ENCODE measurements around the gene SMIM21. TPM values are rescaled to one million over a fixed set of nuclear protein-coding genes. Genes with fewer than 3 reads are reported as not detected.

Gene SMIM21
- not detected for total RNA-seq

DNA sequence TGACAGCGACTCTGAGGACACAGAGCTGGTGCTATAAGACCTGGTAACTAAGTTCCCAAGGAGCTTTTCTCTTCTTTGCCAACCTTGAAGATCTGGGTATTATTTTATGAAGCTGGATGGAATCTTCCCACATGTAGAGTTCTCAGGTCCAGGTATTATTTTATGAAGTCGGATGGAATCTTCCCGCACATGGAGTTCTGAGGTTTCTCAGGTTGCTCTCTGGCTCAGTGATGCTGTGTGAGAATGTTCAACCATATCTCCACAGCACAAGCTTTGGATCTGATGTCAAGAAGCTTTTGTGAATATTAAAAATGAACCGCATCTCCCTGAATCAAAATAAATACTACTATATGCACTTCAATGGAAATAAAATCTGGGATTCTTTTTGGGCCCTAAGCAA lies at the start of gene SMIM21:
Gene SMIM21 (minus strand): TSS at position 101 of the 400 bp plus-strand sequence. CDS start 140 bp downstream, outside the sequence.
- H3K36me3 Mint-ChIP-seq, result no peaks in the 10 kb centered on the region
- DNase-seq, result no peak
- ATAC-seq (ENCODE audit: low read depth), result no peak
- no peak within 1 kb of the TSS for H3K4me3 Mint-ChIP-seq
- no peaks in the 10 kb centered on the region for H3K9me3 Mint-ChIP-seq
- POLR2A ChIA-PET, result interaction anchor here (0.5 kb wide), 1 partner anchor 1234 kb away, joined by 7 read pairs; no protein-coding TSS in a partner anchor
- no peak within 1 kb of the TSS for H3K27ac Mint-ChIP-seq
- H3K4me1 Mint-ChIP-seq, result no peaks in the 10 kb centered on the region
- H3K27me3 Mint-ChIP-seq, result peaks cover 17% of the 10 kb centered on the region

DNA sequence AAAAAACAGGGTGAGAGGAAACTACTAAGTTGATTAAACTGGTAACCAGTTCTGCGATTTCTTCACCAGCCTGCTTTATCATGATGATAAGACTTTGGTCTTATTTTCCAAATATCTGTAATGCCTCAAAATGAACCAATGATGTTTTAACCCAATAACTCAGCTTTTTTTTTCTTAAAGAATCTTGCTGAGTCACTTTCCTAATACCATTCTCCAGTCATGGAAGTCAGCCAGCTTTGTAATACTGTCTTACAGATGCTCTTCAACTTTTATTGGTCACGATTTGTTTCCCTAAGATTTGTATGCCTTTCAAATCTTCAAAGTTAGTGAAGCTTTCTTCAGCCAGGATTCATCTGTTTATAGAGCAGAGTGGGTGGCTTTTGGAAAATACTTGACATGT lies 47.7 kb upstream of the SMIM21 start:
- ATAC-seq (ENCODE audit: low read depth), result no peak
- no peak for DNase-seq
- H3K9me3 Mint-ChIP-seq, result no peaks in the 10 kb centered on the region
- H3K4me1 Mint-ChIP-seq, result no peaks in the 10 kb centered on the region
- peaks cover 4% of the 10 kb centered on the region for H3K27me3 Mint-ChIP-seq
- H3K36me3 Mint-ChIP-seq, result no peaks in the 10 kb centered on the region
- H3K27ac Mint-ChIP-seq, result no peak overlapping the region
- H3K4me3 Mint-ChIP-seq, result no peak overlapping the region
- POLR2A ChIA-PET, result no interaction called here

DNA sequence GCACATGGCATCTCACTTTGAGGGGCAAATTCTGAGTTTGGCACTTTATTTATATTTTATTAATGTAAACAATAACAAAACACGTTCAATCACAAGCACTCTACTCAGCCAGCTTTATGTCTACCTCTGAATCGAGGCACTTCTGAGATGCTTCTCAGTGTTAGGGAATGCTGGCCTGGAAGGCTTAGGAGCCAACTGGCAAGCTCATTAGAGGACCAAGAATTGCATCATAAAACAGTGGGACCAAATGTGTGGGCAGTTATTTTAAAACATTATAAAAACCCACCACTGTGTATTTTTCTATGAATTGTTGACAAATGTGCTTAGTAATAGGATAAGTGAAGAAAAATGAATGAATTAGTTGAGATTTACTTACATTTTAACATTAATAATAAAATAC lies 46.8 kb upstream of the SMIM21 start:
- no peaks in the 10 kb centered on the region for H3K4me1 Mint-ChIP-seq
- POLR2A ChIA-PET, result no interaction called here
- H3K36me3 Mint-ChIP-seq, result no peaks in the 10 kb centered on the region
- H3K9me3 Mint-ChIP-seq, result no peaks in the 10 kb centered on the region
- peaks cover 4% of the 10 kb centered on the region for H3K27me3 Mint-ChIP-seq
- no peak overlapping the region for H3K27ac Mint-ChIP-seq
- DNase-seq, result no peak
- H3K4me3 Mint-ChIP-seq, result no peak overlapping the region
- ATAC-seq (ENCODE audit: low read depth), result no peak

DNA sequence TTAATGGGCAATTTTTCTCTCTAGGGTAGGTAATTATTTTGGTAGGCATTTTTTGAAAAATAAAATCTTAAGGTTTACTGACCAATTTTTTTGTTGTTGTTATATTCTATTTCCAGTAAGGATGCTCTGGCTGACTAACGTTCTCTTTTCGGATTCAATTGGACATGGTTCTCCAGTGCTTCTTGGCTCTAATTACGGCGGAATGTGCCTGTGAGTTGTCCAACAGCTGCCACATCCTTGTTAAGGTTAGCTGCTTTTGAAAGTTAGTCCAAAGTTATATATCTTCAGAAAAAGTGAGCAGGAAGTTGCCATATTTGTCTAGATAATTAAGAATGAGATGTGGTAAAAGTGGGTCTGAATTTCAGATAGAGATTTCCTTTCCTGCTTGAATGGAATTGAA lies 45.8 kb upstream of the SMIM21 start:
- H3K27me3 Mint-ChIP-seq, result peaks cover 3% of the 10 kb centered on the region
- POLR2A ChIA-PET, result no interaction called here
- H3K4me1 Mint-ChIP-seq, result no peaks in the 10 kb centered on the region
- no peaks in the 10 kb centered on the region for H3K9me3 Mint-ChIP-seq
- no peak overlapping the region for H3K4me3 Mint-ChIP-seq
- ATAC-seq (ENCODE audit: low read depth) (no peak), DNase-seq (no peak)
- H3K36me3 Mint-ChIP-seq, result no peaks in the 10 kb centered on the region
- no peak overlapping the region for H3K27ac Mint-ChIP-seq

DNA sequence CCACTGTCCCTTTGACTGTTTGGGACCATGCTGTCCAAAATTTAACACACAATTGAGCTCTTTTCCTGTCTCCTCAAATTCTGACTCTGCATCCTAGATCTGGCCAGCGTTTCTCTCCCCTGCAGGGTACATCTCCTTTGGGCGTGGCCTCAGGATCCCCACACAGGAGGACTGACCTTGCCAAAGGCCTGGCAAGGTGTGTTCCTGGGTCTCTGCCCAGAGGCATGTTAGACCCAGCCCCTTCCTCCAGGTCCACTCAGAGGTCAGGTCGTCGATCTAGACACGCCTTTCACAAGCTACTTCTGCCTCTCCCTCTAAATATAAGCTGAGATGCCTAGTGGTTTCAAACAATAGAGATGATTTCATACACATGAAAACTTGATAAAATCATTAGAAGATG lies 45.4 kb upstream of the SMIM21 start:
- H3K4me3 Mint-ChIP-seq, result no peak overlapping the region
- no peak overlapping the region for H3K27ac Mint-ChIP-seq
- ATAC-seq (ENCODE audit: low read depth) (no peak), DNase-seq (no peak)
- peaks cover 2% of the 10 kb centered on the region for H3K27me3 Mint-ChIP-seq
- no peaks in the 10 kb centered on the region for H3K9me3 Mint-ChIP-seq
- POLR2A ChIA-PET, result no interaction called here
- H3K4me1 Mint-ChIP-seq, result no peaks in the 10 kb centered on the region
- H3K36me3 Mint-ChIP-seq, result no peaks in the 10 kb centered on the region

DNA sequence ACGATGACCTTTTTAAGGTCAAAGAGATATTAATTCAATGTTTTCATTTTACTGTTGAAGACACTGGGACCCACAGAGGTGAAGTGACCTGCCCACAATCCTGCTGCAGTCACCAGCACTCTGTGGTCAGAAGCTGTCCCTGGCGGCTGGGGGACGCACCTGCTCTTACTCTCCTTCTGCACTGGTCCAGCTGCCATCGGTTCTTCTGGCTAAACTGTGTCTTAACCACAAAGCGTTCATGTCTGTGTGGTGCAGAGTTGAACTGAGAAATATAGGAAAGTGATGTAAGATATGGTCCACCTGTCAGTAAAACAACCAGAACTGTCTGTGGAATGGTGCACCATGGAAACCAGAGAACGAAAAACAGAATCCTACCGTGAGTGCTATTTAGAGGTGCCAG lies 44.9 kb upstream of the SMIM21 start:
- Mint-ChIP-seq H3K36me3 (no peaks in the 10 kb centered on the region), H3K9me3 (no peaks in the 10 kb centered on the region), H3K4me3 (no peak overlapping the region), H3K27me3 (peaks cover 2% of the 10 kb centered on the region), H3K27ac (no peak overlapping the region), H3K4me1 (no peaks in the 10 kb centered on the region)
- no peak for ATAC-seq (ENCODE audit: low read depth)
- POLR2A ChIA-PET, result no interaction called here
- DNase-seq, result no peak

DNA sequence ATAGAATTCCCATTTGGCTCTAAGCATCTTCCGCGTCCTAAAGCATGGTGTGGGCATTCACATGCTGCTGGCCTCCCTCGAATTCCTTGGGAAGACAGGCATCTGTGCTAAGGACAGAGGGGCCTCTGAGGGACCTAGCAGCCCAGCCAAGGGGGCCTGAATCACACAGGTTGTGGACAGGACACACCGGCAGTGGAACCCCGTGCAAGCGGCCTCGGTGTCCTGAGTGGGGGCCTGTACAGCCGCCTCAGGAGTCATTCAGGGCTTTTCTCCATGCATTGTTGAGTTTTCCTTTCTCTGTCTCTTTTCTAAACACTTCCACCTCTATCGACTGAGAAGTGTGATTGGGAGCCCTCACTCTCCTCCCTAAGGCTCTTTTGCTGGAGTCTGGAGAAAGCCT lies 44.3 kb upstream of the SMIM21 start:
- no peak overlapping the region for H3K4me3 Mint-ChIP-seq
- ATAC-seq (ENCODE audit: low read depth), result no peak
- H3K4me1 Mint-ChIP-seq, result no peaks in the 10 kb centered on the region

DNA sequence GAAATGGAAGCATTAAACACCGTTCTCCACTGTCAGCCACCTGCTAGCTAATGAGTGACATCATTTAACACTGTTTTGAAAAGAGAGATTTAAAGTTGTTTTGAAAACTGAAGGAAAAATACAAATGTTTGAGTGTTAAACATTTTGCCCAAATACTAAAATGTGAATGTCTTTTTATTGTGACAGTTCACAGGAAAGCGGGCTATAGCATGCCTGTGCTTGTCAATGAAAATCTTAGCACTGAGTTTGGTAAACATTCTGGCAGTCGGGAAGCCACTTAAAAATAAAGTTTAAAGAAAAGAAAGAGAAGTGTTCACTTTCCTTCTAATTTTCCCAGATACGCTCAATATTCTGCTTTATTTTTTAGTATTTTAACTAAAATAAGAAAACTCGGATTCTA lies 40.3 kb upstream of the SMIM21 start:
- Mint-ChIP-seq H3K4me1 (no peaks in the 10 kb centered on the region), H3K4me3 (no peak overlapping the region), H3K36me3 (no peaks in the 10 kb centered on the region), H3K27ac (no peak overlapping the region), H3K9me3 (no peaks in the 10 kb centered on the region), H3K27me3 (peaks cover 2% of the 10 kb centered on the region)
- POLR2A ChIA-PET, result no interaction called here
- no peak for DNase-seq
- no peak for ATAC-seq (ENCODE audit: low read depth)

More for the DNA sequence above, 44.3 kb upstream of the SMIM21 start:
- H3K27me3 Mint-ChIP-seq, result peaks cover 2% of the 10 kb centered on the region
- no peak overlapping the region for H3K27ac Mint-ChIP-seq
- H3K9me3 Mint-ChIP-seq, result no peaks in the 10 kb centered on the region
- DNase-seq, result no peak
- no peaks in the 10 kb centered on the region for H3K36me3 Mint-ChIP-seq
- POLR2A ChIA-PET, result no interaction called here

DNA sequence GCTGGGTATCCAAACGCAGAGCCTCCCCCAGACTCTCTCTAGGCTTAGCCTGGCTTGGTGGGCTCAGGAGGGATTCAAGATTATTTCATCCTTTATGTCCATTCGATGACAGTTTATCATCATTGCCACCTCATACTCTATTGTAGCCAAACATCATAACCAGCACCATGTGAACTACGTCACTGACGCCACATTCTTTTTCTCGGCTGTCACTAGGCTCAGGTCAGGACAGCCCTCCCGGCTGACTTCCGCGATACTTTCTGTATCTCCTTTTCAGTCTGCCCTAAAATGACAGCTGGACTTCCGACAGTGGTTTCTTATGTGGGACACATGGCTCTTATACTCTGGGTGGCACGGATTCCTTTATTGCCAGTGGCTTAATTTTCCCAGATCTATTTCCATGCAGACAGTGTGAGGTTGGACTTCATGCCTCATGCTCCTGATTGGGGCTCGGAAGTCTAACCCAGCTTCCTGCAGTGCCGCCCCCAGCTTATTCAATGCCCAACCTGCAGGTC lies 39.8 kb upstream of the SMIM21 start:
- Mint-ChIP-seq H3K27ac (no peak overlapping the region), H3K4me1 (no peaks in the 10 kb centered on the region), H3K27me3 (peaks cover 2% of the 10 kb centered on the region), H3K4me3 (no peak overlapping the region), H3K9me3 (no peaks in the 10 kb centered on the region), H3K36me3 (no peaks in the 10 kb centered on the region)
- no peak for ATAC-seq (ENCODE audit: low read depth)
- no peak for DNase-seq
- POLR2A ChIA-PET, result no interaction called here

DNA sequence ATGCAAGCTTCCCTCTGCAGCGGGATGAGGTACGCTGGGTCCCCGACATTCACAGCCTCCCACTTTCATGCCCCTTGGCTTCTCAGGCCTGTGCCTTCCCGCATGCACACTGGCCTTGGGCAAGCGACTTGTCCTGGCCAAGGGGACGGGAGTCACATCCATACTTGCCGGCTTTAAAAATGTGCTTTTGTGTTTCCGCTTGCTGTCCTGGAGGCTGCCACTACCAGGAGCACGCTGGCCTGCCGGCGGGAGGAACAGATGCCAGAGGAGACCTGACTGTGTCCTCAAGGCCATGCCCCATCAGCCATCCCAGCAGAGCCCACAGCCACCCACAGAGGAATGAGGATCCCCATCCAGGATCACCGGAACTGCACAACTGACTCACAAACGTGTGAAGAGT lies 36.9 kb upstream of the SMIM21 start:
- POLR2A ChIA-PET, result no interaction called here
- no peaks in the 10 kb centered on the region for H3K36me3 Mint-ChIP-seq
- no peak for ATAC-seq (ENCODE audit: low read depth)
- no peaks in the 10 kb centered on the region for H3K27me3 Mint-ChIP-seq
- no peak overlapping the region for H3K27ac Mint-ChIP-seq
- no peaks in the 10 kb centered on the region for H3K4me1 Mint-ChIP-seq
- H3K4me3 Mint-ChIP-seq, result no peak overlapping the region
- DNase-seq, result no peak
- H3K9me3 Mint-ChIP-seq, result peaks cover 5% of the 10 kb centered on the region

DNA sequence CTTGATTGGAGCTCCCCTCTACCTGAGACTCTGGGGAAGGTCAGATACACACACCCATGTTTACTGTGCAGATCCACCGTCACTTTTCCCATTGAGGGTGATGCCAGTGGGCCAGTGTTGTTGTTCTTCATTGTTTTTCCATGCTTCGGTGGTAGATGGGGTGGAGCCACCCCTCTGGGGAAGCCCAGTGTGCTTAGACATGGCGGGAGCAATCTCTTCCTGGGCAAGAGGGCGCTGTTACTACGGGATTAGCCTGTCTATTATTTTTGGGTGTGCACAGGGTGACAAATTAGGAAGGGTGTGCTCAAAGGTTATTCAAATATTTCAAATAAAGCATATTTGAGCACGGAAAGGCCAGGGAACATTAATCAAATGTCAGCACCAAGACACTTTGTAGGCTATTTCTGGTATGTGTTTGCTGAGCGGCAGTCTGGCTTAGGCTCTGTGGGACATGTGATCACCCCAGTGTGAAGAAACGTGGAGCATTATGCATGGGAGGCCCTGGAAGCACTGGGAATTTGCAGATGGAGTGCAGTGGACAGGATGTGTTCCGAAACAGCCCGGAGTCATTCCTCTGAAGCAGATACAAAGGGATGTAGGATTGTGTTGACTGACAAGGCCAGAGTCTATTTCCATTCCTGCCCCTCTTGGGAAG lies 34.8 kb upstream of the SMIM21 start:
- DNase-seq (no peak), ATAC-seq (ENCODE audit: low read depth) (no peak)
- no peaks in the 10 kb centered on the region for H3K36me3 Mint-ChIP-seq
- peaks cover 14% of the 10 kb centered on the region for H3K9me3 Mint-ChIP-seq
- no peak overlapping the region for H3K4me3 Mint-ChIP-seq
- no peaks in the 10 kb centered on the region for H3K4me1 Mint-ChIP-seq
- H3K27ac Mint-ChIP-seq, result no peak overlapping the region
- POLR2A ChIA-PET, result interaction anchor here (0.7 kb wide), 1 partner anchor 883 kb away, joined by 3 read pairs; no protein-coding TSS in a partner anchor
- H3K27me3 Mint-ChIP-seq, result peaks cover 4% of the 10 kb centered on the region

DNA sequence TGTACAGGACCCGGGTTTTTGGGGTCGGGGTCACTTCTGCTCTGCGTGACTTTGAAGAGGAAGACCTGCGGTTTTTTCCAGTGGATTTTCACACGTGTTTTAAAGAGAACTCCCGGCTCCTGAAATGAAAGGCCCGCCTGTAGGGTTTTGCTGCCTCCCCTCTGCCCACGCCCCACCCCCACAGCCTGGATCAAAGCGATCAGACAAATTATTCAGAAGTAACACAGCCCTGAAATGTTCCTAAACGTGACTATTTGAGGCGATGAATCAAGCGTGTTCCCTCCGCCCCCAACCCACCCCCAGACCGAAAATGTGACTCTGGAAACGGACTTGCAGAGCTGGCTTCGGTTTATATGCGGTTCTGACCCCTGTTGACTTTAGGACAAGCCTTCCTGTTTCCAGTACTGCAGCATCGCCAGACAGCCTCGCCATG lies 28.7 kb upstream of the SMIM21 start:
- H3K4me1 Mint-ChIP-seq, result no peaks in the 10 kb centered on the region
- H3K9me3 Mint-ChIP-seq, result peaks cover 14% of the 10 kb centered on the region
- peaks cover 2% of the 10 kb centered on the region for H3K36me3 Mint-ChIP-seq
- ATAC-seq (ENCODE audit: low read depth), result no peak
- H3K27ac Mint-ChIP-seq, result no peak overlapping the region
- POLR2A ChIA-PET, result no interaction called here
- H3K27me3 Mint-ChIP-seq, result peaks cover 47% of the 10 kb centered on the region
- no peak for DNase-seq
- no peak overlapping the region for H3K4me3 Mint-ChIP-seq

DNA sequence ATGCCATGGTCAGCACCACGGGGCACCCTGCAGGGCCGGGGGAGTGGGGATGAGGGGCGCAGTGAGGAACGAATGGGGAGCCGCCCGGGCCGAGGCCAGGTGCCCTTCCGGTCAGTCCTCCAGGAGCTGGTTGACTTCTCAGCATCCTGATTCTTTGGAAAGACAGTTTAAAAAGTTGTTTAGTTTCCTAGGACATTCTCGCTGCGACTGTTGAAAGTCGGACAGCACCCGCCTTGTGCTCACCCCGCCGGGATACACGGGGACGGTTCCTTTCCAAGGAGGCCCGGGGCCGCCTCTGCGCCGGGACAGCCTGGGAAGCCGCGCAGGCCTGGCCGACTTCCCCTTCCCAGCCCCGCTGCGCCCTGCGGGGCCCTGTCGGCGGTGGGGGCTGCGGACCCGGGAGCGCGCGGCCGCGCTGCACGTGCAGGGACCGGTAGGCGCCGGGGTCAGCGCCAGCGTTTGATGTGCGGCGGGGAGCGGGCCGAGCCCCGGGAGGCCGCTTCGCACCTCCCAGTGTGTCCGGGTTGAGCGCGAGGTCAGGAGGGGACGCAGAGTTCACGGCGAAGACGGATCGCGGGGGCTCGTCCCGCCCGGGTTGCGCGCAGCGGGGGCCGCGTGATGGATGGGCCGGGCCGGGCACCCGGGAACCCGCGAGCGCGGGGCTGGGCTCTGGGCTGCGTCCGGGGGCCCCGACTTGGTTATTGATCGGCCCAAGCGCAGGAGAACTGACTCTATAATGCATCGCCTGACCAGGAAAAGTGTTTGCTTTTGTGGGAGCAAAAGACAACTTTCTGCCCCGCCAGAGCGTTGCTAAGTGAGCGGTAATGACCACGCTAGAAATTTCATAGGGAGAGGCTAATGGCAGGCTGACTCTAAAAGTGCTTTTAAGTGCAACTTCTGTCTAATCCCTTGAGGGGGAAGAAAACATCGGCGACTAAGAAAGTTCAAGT lies 28.0 kb upstream of the SMIM21 start:
- POLR2A ChIA-PET, result no interaction called here
- DNase-seq, result peak; percentile 35
- Mint-ChIP-seq H3K27me3 (peaks cover 51% of the 10 kb centered on the region), H3K4me1 (no peaks in the 10 kb centered on the region), H3K27ac (no peak overlapping the region), H3K36me3 (peaks cover 2% of the 10 kb centered on the region), H3K9me3 (peaks cover 14% of the 10 kb centered on the region), H3K4me3 (peak overlapping the region; percentile 68)
- ATAC-seq (ENCODE audit: low read depth), result peak; percentile 45

Data from activated naive CD8-positive, alpha-beta T cell treated with anti-CD3 and anti-CD28 coated beads, Interleukin-2, amount 10 ng/mL, durations not matched to agents 7 days and 5 days (primary cell).